ENCODE results near the gene RAD51B.

DNA sequence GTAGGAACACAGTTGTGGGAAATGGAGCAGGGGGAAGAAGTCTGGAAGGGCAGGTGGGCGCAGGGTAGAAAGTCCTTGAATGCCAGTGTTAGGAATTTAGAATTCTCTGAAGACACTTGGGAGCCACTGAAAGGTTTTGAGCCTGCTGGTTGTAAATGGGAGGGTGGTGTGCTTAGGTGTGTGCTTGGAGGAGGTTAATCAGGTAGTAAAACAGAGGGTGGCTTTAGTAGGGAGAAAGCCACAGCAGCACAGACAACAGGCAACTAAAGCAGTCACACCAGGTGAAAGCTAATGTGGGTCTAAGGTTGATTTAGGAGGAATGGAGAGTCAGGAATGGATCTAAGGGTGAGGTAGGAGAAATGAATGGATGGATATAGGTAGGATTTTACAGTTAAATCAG, 588.2 kb downstream of the RAD51B start:
- TF ChIP-seq POLR2AphosphoS5 (IDR thresholded peaks at IDR 0.05; ENCODE audit: borderline replicate concordance, low read depth, low read length) (no peak), FOXP2 (optimal IDR thresholded peaks at IDR 0.05; ENCODE audit: control extremely low read depth, extremely low read length, insufficient read depth) (no peak)
